Right lobe of liver (tissue), 6 donors: ENCODE data around the gene GMDS. TPM values are rescaled to one million over a fixed set of nuclear protein-coding genes. Genes with fewer than 3 reads are reported as not detected.

Experiments used
- ATAC-seq, 4 donors: fragments of 200-7000 bp; cut with Tn5 transposase; one replicate each; pipeline ENCODE4 v1.9.1; 2020; ENCODE audit warnings: mild to moderate bottlenecking in 4 of 4, moderate library complexity in 4 of 4
- DNase-seq, 3 donors: peaks; one replicate each; pipeline ENCODE4 v3.0.0-alpha.2; 2020
- H3K27ac ChIP-seq, 3 donors: fragments of 200-600 bp; one replicate each; pipeline ENCODE4 v1.8.0; 2022
- H3K27me3 ChIP-seq, 2 donors: fragments of 200-600 bp; one replicate each; pipeline ENCODE4 v1.8.0; 2022
- H3K36me3 ChIP-seq, 4 donors: fragments of 200-600 bp; sonication (generic) in 1 of 4; one replicate each; pipeline versions ENCODE4 v1.5.1 to v1.8.0; 2017 to 2022; ENCODE audit warnings: control low read depth in 1 of 4
- H3K4me1 ChIP-seq, 4 donors: fragments of 200-600 bp; sonication (generic) in 1 of 4; one replicate each; pipeline versions ENCODE4 v1.5.1 to v1.8.0; 2017 to 2022; ENCODE audit warnings: control low read depth in 1 of 4
- H3K4me3 ChIP-seq, 3 donors: fragments of 200-600 bp; one replicate each; pipeline ENCODE4 v1.8.0; 2022
- H3K9me3 ChIP-seq, 4 donors: fragments of 200-600 bp; sonication (generic) in 1 of 4; one replicate each; pipeline versions ENCODE4 v1.5.1 to v1.8.0; 2017 to 2022; ENCODE audit warnings: control low read depth in 1 of 4
- CTCF ChIP-seq, 4 donors: fragments of 200-600 bp in 3 of 4; fragments of 450-650 bp in 1 of 4; IDR thresholded peaks; one replicate each; pipeline versions ENCODE4 v1.5.1 to v1.8.0; 2016 to 2022; ENCODE audit warnings: antibody characterized with exemption in 4 of 4, mild to moderate bottlenecking in 2 of 4
- POLR2A ChIP-seq: fragments of 450-650 bp; IDR thresholded peaks from one replicate; pipeline ENCODE4 v1.6.1; 2017; ENCODE audit warnings: antibody characterized with exemption, mild to moderate bottlenecking
- whole genome bisulfite sequencing: methylation state at CpG from one replicate; pipeline ENCODE4 v1.1.6; 2018; ENCODE audit warnings: low coverage, low lambda C conversion rate; ENCODE audit not compliant: insufficient coverage; ENCODE audit errors: missing lambda C conversion rate; 5-methylcytosine and 5-hydroxymethylcytosine counted together
- intact Hi-C, 2 donors: fragments of 100-400 bp; cut with DNase I; formaldehyde crosslinking; loops; one replicate each; pipeline versions ENCODE4 v1.11.2 to v1.14.1; 2022
- total RNA-seq, 6 experiments: library from RNA; depleted of rRNA in 2 of 6; stranded (reverse); fragments of >200 nt in 2 of 6; fragmentation: NEBNext Ultra II Directional in 3 of 6; extraction: Animal tissue kit (Norgen Biotek cat#: 25700) in 3 of 6; gene quantifications; one replicate each; pipeline versions ENCODE4 v1.1.0 to v1.2.4, GENCODE V29; 2016 to 2023
- donor health status: DM: no; HTN: yes; CAD: no.
- donor health status: DM: no; HTN: no; CAD: no.
- donor health status: DM: no; HTN: no; CAD: no.
- donor health status: DM: no; HTN: yes; CAD: no.
- donor health status: DM: no; HTN: yes; CAD: no.

Gene GMDS
- total RNA-seq, 6 experiments from 2014 or later: 15.9 to 34.4 (median 23.4) TPM

GRCh38 chr6:1778686-1779235, 466.6 kb downstream of the GMDS start:
- H3K27me3 ChIP-seq: no peaks in the 10 kb centered on the region
- 76% methylated on average over 7 of the region's 10 CpGs for WGBS
- H3K4me1 ChIP-seq: no peaks in the 10 kb centered on the region
- H3K9me3 ChIP-seq: no peaks in the 10 kb centered on the region
- DNase-seq (no peak), ATAC-seq (peak; percentile 38 to 71 (median 62))
- H3K4me3 ChIP-seq: no peak overlapping the region
- TF ChIP-seq POLR2A: no peak
- TF ChIP-seq CTCF (IDR thresholded peaks at IDR 0.05): no peak
- no peak overlapping the region for H3K27ac ChIP-seq
- intact Hi-C loops: no loop called here
- H3K36me3 ChIP-seq: no peaks in the 10 kb centered on the region

GRCh38 chr6:1777921-1778685, 467.3 kb downstream of the GMDS start:
- DNase-seq (no peak), ATAC-seq (no peak)
- Histone ChIP-seq H3K27me3 (no peaks in the 10 kb centered on the region), H3K9me3 (no peaks in the 10 kb centered on the region), H3K36me3 (no peaks in the 10 kb centered on the region), H3K4me3 (no peak overlapping the region), H3K4me1 (no peaks in the 10 kb centered on the region), H3K27ac (no peak overlapping the region)
- 90% methylated on average over 7 of the region's 9 CpGs for WGBS
- intact Hi-C loops: no loop called here
- TF ChIP-seq CTCF (IDR thresholded peaks at IDR 0.05) (no peak), POLR2A (no peak)

GRCh38 chr6:1775441-1775840, 470.0 kb downstream of the GMDS start:
- Histone ChIP-seq H3K4me3 (no peak overlapping the region), H3K36me3 (no peaks in the 10 kb centered on the region), H3K27ac (no peak overlapping the region), H3K9me3 (no peaks in the 10 kb centered on the region), H3K4me1 (no peaks in the 10 kb centered on the region), H3K27me3 (no peaks in the 10 kb centered on the region)
- intact Hi-C loops: no loop called here
- TF ChIP-seq CTCF (IDR thresholded peaks at IDR 0.05): no peak
- TF ChIP-seq POLR2A: no peak
- WGBS: 60% methylated on average over 2 of the region's 2 CpGs
- DNase-seq (no peak), ATAC-seq (no peak)

GRCh38 chr6:1774226-1774915, 471.0 kb downstream of the GMDS start:
- intact Hi-C loops: no loop called here
- Histone ChIP-seq H3K9me3 (no peaks in the 10 kb centered on the region), H3K27me3 (no peaks in the 10 kb centered on the region), H3K36me3 (no peaks in the 10 kb centered on the region), H3K27ac (no peak overlapping the region), H3K4me1 (no peaks in the 10 kb centered on the region), H3K4me3 (no peak overlapping the region)
- TF ChIP-seq POLR2A (no peak), CTCF (IDR thresholded peaks at IDR 0.05) (no peak)
- WGBS: 100% methylated on average over 3 of the region's 5 CpGs
- DNase-seq: no peak
- no peak for ATAC-seq
